Dedifferentiated amniotic fluid mesenchymal stem cell (primary cell): ENCODE results near the gene MOCS2.
"Not testable (repeated sequence)": the region's sequence is repeated elsewhere in the genome, so short reads cannot be mapped to it uniquely, and the experiment has no call there.

Experiments
- DNase-seq: peaks from one replicate; pipeline ENCODE4 v3.0.0-alpha.2; 2016; ENCODE audit errors: extremely low spot score

The MOCS2 gene

GRCh38 chr5:53109443-53110127 lies at the start of gene MOCS2:
MOCS2 (minus strand) TSS chr5:53109757; CDS start chr5:53107174, 2,583 bp downstream.
- DNase-seq, result peak; percentile 81

GRCh38 chr5:53151713-53152458 lies 42.3 kb upstream of the MOCS2 start:
- peak; percentile 66 for DNase-seq

GRCh38 chr5:53133020-53133419 lies 23.5 kb upstream of the MOCS2 start:
- DNase-seq, result no peak

- DNase-seq, result no peak
Observed at GRCh38 chr5:53130266-53130665, 20.7 kb upstream of the MOCS2 start.

- DNase-seq, result no peak
Observed at GRCh38 chr5:53128481-53128880, 18.9 kb upstream of the MOCS2 start.

- no peak for DNase-seq
Observed at GRCh38 chr5:53127107-53127506, 17.6 kb upstream of the MOCS2 start.

GRCh38 chr5:53126521-53126920 lies 17.0 kb upstream of the MOCS2 start:
- no peak for DNase-seq

- DNase-seq, result peak; percentile 59
Observed at GRCh38 chr5:53123702-53124101, 14.1 kb upstream of the MOCS2 start.

GRCh38 chr5:53120165-53120564 lies 10.6 kb upstream of the MOCS2 start:
- no peak for DNase-seq

GRCh38 chr5:53118879-53119278 lies 9.3 kb upstream of the MOCS2 start:
- DNase-seq, result no peak

- no peak for DNase-seq
Observed at GRCh38 chr5:53116597-53116996, 7.0 kb upstream of the MOCS2 start.

- DNase-seq, result no peak
Observed at GRCh38 chr5:53114988-53115387, 5.4 kb upstream of the MOCS2 start.

- DNase-seq, result no peak
Observed at GRCh38 chr5:53113947-53114346, 4.4 kb upstream of the MOCS2 start.

GRCh38 chr5:53112909-53113308 lies 3.4 kb upstream of the MOCS2 start:
- DNase-seq, result no peak

- not testable (repeated sequence) for DNase-seq
Observed at GRCh38 chr5:53112307-53112706, 2.8 kb upstream of the MOCS2 start.

GRCh38 chr5:53111139-53111538 lies 1.6 kb upstream of the MOCS2 start:
- no peak for DNase-seq

- no peak for DNase-seq
Observed at GRCh38 chr5:53110156-53110555, 599 bp upstream of the MOCS2 start.

- DNase-seq, result no peak
Observed at GRCh38 chr5:53109056-53109442, 508 bp downstream of the MOCS2 start.

GRCh38 chr5:53105611-53106300 lies 3.8 kb downstream of the MOCS2 start:
- DNase-seq, result no peak

GRCh38 chr5:53100606-53101005 lies 9.0 kb downstream of the MOCS2 start:
- no peak for DNase-seq

GRCh38 chr5:53099546-53099945 lies 10.0 kb downstream of the MOCS2 start:
- no peak for DNase-seq

- DNase-seq, result peak; percentile 86
Observed at GRCh38 chr5:53095931-53096525, 13.5 kb downstream of the MOCS2 start.
